Gastroesophageal sphincter (tissue), 3 donors: Measurements from ENCODE around the gene ADAMTS17.

Experiments
- EP300 ChIP-seq: sonication (generic); formaldehyde crosslinking; IDR thresholded peaks from one replicate; pipeline ENCODE4 v1.6.1; 2017; ENCODE audit warnings: antibody characterized with exemption, mild to moderate bottlenecking
- POLR2A ChIP-seq, 2 donors: fragments of 450-650 bp; IDR thresholded peaks; one replicate each; pipeline ENCODE4 v1.6.1; 2017; ENCODE audit warnings: antibody characterized with exemption in 2 of 2, mild to moderate bottlenecking in 2 of 2, moderate library complexity in 1 of 2
- TF ChIP-seq, protein P1 (sequence below), 4 experiments: fragments of 200-600 bp in 2 of 4; fragments of 450-650 bp in 2 of 4; sonication (generic) in 1 of 4; IDR thresholded peaks; one replicate each; pipeline ENCODE4 v1.5.1; 2017 to 2019; ENCODE audit warnings: antibody characterized with exemption in 4 of 4, mild to moderate bottlenecking in 2 of 4, moderate library complexity in 2 of 4

DNA sequence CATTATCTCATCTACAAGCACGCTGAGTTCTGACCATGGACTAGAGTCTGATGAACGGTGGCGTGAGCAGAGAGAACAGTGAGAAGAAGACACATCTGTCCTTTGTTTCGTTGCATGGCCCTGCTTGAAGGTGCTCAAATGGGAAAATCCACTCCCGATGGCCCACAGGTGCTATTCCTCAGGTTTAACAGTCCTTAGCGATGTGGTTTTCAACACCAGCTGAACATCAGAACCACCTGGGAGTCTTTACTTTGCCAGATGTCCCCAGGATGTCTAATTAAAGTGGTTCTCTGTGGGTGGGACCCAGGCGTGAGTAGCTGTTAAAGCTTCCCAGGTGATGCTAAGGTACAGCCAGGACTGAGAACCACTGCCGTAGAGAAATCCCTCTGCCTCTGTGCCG lies 13.0 kb downstream of the ADAMTS17 start:
- TF ChIP-seq, protein P1, sequence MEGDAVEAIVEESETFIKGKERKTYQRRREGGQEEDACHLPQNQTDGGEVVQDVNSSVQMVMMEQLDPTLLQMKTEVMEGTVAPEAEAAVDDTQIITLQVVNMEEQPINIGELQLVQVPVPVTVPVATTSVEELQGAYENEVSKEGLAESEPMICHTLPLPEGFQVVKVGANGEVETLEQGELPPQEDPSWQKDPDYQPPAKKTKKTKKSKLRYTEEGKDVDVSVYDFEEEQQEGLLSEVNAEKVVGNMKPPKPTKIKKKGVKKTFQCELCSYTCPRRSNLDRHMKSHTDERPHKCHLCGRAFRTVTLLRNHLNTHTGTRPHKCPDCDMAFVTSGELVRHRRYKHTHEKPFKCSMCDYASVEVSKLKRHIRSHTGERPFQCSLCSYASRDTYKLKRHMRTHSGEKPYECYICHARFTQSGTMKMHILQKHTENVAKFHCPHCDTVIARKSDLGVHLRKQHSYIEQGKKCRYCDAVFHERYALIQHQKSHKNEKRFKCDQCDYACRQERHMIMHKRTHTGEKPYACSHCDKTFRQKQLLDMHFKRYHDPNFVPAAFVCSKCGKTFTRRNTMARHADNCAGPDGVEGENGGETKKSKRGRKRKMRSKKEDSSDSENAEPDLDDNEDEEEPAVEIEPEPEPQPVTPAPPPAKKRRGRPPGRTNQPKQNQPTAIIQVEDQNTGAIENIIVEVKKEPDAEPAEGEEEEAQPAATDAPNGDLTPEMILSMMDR (IDR thresholded peaks at IDR 0.05), result no peak
- no peak for TF ChIP-seq EP300
- TF ChIP-seq POLR2A (IDR thresholded peaks at IDR 0.05), result no peak
